Suprapubic skin (tissue), 3 donors: Measurements from ENCODE around the gene INAVA.
"Not testable (repeated sequence)": the region's sequence is repeated elsewhere in the genome, so short reads cannot be mapped to it uniquely, and the experiment has no call there.

ENCODE experiments used
- CTCF ChIP-seq, 2 donors: fragments of 200-600 bp in 1 of 2; fragments of 450-650 bp in 1 of 2; sonication (generic) in 1 of 2; IDR thresholded peaks; one replicate each; pipeline ENCODE4 v1.5.1; 2016 to 2019; ENCODE audit warnings: antibody characterized with exemption in 2 of 2, mild to moderate bottlenecking in 1 of 2, moderate library complexity in 1 of 2
- POLR2A ChIP-seq, 2 donors: fragments of 450-650 bp; IDR thresholded peaks; one replicate each; pipeline ENCODE4 v1.6.1; 2017; ENCODE audit warnings: antibody characterized with exemption in 2 of 2, mild to moderate bottlenecking in 2 of 2, moderate library complexity in 2 of 2

GRCh38 chr1:200963888-200964287 lies 69.2 kb downstream of the INAVA start:
- TF ChIP-seq CTCF, POLR2A (IDR thresholded peaks at IDR 0.05): not testable (repeated sequence)
